Sigmoid colon (tissue), 7 donors: Measurements from ENCODE around the gene THOC6. TPM values are rescaled to one million over a fixed set of nuclear protein-coding genes. Genes with fewer than 3 reads are reported as not detected.

Experiments used
- DNase-seq: peaks from one replicate; pipeline ENCODE4 v3.0.0-alpha.2; 2019
- H3K27ac ChIP-seq, 4 donors: fragments of 200-600 bp; sonication (generic); one replicate each; pipeline ENCODE4 v1.5.1; 2016 to 2019; ENCODE audit warnings: mild to moderate bottlenecking in 1 of 4
- H3K27me3 ChIP-seq, 3 donors: fragments of 200-600 bp; sonication (generic); one replicate each; pipeline ENCODE4 v1.5.1; 2019; ENCODE audit warnings: mild to moderate bottlenecking in 1 of 3
- H3K36me3 ChIP-seq, 4 donors: fragments of 200-600 bp; sonication (generic); one replicate each; pipeline ENCODE4 v1.5.1; 2016 to 2019
- H3K4me1 ChIP-seq, 4 donors: fragments of 200-600 bp; sonication (generic); one replicate each; pipeline ENCODE4 v1.5.1; 2017 to 2019
- H3K4me3 ChIP-seq, 4 donors: fragments of 200-600 bp; sonication (generic); one replicate each; pipeline ENCODE4 v1.5.1; 2017 to 2019; ENCODE audit warnings: mild to moderate bottlenecking in 2 of 4, moderate library complexity in 1 of 4
- H3K9me3 ChIP-seq, 4 donors: fragments of 200-600 bp in 3 of 4; sonication (generic) in 3 of 4; one replicate each; pipeline versions ENCODE4 v1.5.1 to v1.6.1; 2013 to 2019
- EP300 ChIP-seq, 4 donors: sonication (generic); formaldehyde crosslinking; IDR thresholded peaks; one replicate each; pipeline ENCODE4 v1.6.1; 2017; ENCODE audit warnings: antibody characterized with exemption in 4 of 4
- POLR2A ChIP-seq, 2 donors: fragments of 450-650 bp; IDR thresholded peaks; one replicate each; pipeline ENCODE4 v1.6.1; 2016; ENCODE audit warnings: antibody characterized with exemption in 2 of 2, mild to moderate bottlenecking in 2 of 2, moderate library complexity in 2 of 2
- POLR2AphosphoS5 ChIP-seq, 4 donors: sonication (generic); formaldehyde crosslinking; IDR thresholded peaks; one replicate each; pipeline ENCODE4 v1.6.1; 2017; ENCODE audit warnings: antibody characterized with exemption in 4 of 4
- WGBS, 2 donors: extraction: QIAGEN DNeasy Blood & Tissue Kit; methylation state at CpG; one replicate each; pipeline ENCODE4 v1.1.7; 2013; 5-methylcytosine and 5-hydroxymethylcytosine counted together
- intact Hi-C: fragments of 100-400 bp; cut with DNase I; formaldehyde crosslinking; loops from one replicate; pipeline ENCODE4 v1.15.1; 2023
- polyA plus RNA-seq, 3 donors: library from polyadenylated mRNA; stranded (reverse); fragments of 200-250 nt; gene quantifications; one replicate each; pipeline ENCODE4 v1.2.3, GENCODE V29; 2013
- total RNA-seq, 4 donors: library from RNA; depleted of rRNA; stranded (reverse); fragments of >200 nt; gene quantifications; one replicate each; pipeline ENCODE4 v1.1.0, GENCODE V29; 2016
- TF ChIP-seq, protein P1 (sequence below), 4 experiments: fragments of 450-650 bp in 3 of 4; fragments of 200-600 bp in 1 of 4; IDR thresholded peaks; one replicate each; pipeline ENCODE4 v1.5.1; 2016 to 2019; ENCODE audit warnings: antibody characterized with exemption in 4 of 4, mild to moderate bottlenecking in 3 of 4, moderate library complexity in 2 of 4
- donor health status: healthy with polysubstance abuse.
- donor health status: Bipolar disorder and iron deficiency.
- donor health status: healthy.

Gene THOC6
- total and polyA plus RNA-seq, 7 donors, result 8.6 to 35.8 (median 15.8) TPM

DNA sequence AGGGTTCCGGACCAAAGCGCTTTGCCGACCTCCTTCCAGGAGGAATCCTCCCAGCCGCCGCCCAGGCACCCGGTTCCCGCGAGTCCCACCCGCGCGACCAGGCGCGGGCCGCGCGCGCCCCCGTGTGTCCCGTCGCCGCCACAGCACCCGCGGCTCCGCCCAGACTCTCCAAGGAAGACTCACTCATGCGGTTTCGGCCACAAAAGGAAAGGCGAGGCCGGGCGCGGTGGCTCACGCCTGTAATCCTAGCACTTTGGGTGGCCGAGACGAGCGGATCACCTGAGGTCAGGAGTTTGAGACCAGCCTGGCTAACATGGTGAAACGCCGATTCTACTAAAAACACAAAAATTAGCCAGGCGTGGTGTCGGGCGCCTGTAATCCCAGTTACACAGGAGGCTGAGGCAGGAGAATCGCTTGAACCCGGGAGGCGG, 40.1 kb upstream of the THOC6 start:
- Histone ChIP-seq H3K36me3 (no peaks in the 10 kb centered on the region), H3K4me3 (peak overlapping the region in 3 of 4 donors; percentile 21 to 28 (median 27)), H3K9me3 (no peaks in the 10 kb centered on the region), H3K4me1 (peaks cover 0 to 30% (median 25%) of the 10 kb centered on the region in 4 donors), H3K27me3 (peaks cover 7 to 24% (median 9%) of the 10 kb centered on the region in 3 donors), H3K27ac (peak overlapping the region in 3 of 4 donors; percentile 10 to 42 (median 41))
- intact Hi-C loops, result loop anchor here (2.0 to 5.0 kb wide), 2 partner anchors 15 to 56 kb away; partner anchors contain the start of gene PAQR4
- 3 to 8% methylated on average over 42 of the region's 42 CpGs for WGBS, 2 donors
- DNase-seq, result peak; percentile 90
- TF ChIP-seq, protein P1, sequence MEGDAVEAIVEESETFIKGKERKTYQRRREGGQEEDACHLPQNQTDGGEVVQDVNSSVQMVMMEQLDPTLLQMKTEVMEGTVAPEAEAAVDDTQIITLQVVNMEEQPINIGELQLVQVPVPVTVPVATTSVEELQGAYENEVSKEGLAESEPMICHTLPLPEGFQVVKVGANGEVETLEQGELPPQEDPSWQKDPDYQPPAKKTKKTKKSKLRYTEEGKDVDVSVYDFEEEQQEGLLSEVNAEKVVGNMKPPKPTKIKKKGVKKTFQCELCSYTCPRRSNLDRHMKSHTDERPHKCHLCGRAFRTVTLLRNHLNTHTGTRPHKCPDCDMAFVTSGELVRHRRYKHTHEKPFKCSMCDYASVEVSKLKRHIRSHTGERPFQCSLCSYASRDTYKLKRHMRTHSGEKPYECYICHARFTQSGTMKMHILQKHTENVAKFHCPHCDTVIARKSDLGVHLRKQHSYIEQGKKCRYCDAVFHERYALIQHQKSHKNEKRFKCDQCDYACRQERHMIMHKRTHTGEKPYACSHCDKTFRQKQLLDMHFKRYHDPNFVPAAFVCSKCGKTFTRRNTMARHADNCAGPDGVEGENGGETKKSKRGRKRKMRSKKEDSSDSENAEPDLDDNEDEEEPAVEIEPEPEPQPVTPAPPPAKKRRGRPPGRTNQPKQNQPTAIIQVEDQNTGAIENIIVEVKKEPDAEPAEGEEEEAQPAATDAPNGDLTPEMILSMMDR (IDR thresholded peaks at IDR 0.05), result peak; percentile 38 to 96 (median 72)
- TF ChIP-seq POLR2AphosphoS5 (IDR thresholded peaks at IDR 0.05), result no peak

- TF ChIP-seq POLR2A (IDR thresholded peaks at IDR 0.05), result no peak
- no peak for TF ChIP-seq POLR2AphosphoS5 (IDR thresholded peaks at IDR 0.05)
- TF ChIP-seq, protein P1 (IDR thresholded peaks at IDR 0.05), result no peak
- TF ChIP-seq EP300 (IDR thresholded peaks at IDR 0.05), result no peak
- DNase-seq, result no peak
- Histone ChIP-seq H3K4me3 (no peak overlapping the region), H3K27ac (no peak overlapping the region), H3K27me3 (peaks cover 0 to 20% (median 0%) of the 10 kb centered on the region in 3 donors), H3K36me3 (no peaks in the 10 kb centered on the region), H3K9me3 (no peaks in the 10 kb centered on the region), H3K4me1 (peaks cover 0 to 21% (median 18%) of the 10 kb centered on the region in 4 donors)
- 66 to 85% methylated on average over 9 of the region's 9 CpGs for WGBS, 2 donors
- intact Hi-C loops, result no loop called here
These were observed 38.4 kb upstream of the THOC6 start for GRCh38 chr16:2985462-2985861.

GRCh38 chr16:2985893-2986355, 37.9 kb upstream of the THOC6 start:
- no peaks in the 10 kb centered on the region for H3K9me3 ChIP-seq
- no peak for TF ChIP-seq EP300 (IDR thresholded peaks at IDR 0.05)
- no peak for TF ChIP-seq POLR2A (IDR thresholded peaks at IDR 0.05)
- no peak for TF ChIP-seq POLR2AphosphoS5 (IDR thresholded peaks at IDR 0.05)
- TF ChIP-seq, protein P1 (IDR thresholded peaks at IDR 0.05), result no peak
- H3K4me3 ChIP-seq, result no peak overlapping the region
- DNase-seq, result no peak
- H3K36me3 ChIP-seq, result no peaks in the 10 kb centered on the region
- intact Hi-C loops, result no loop called here
- no peak overlapping the region for H3K27ac ChIP-seq
- H3K27me3 ChIP-seq, result peaks cover 0 to 22% (median 0%) of the 10 kb centered on the region in 3 donors
- peaks cover 0 to 18% (median 14%) of the 10 kb centered on the region in 4 donors for H3K4me1 ChIP-seq
- WGBS, 2 donors, result 82 to 90% methylated on average over 15 of the region's 15 CpGs

- no peak for DNase-seq
- intact Hi-C loops, result no loop called here
- no peak overlapping the region for H3K4me3 ChIP-seq
- 70 to 82% methylated on average over 17 of the region's 17 CpGs for WGBS, 2 donors
- no peaks in the 10 kb centered on the region for H3K9me3 ChIP-seq
- peaks cover 0 to 12% (median 9%) of the 10 kb centered on the region in 4 donors for H3K4me1 ChIP-seq
- peaks cover 0 to 22% (median 0%) of the 10 kb centered on the region in 3 donors for H3K27me3 ChIP-seq
- TF ChIP-seq POLR2AphosphoS5 (IDR thresholded peaks at IDR 0.05) (no peak), EP300 (IDR thresholded peaks at IDR 0.05) (no peak), POLR2A (IDR thresholded peaks at IDR 0.05) (no peak)
- TF ChIP-seq, protein P1 (IDR thresholded peaks at IDR 0.05), result no peak
- H3K36me3 ChIP-seq, result no peaks in the 10 kb centered on the region
- H3K27ac ChIP-seq, result no peak overlapping the region
These were observed 37.1 kb upstream of the THOC6 start for GRCh38 chr16:2986623-2987188.
